PFSK-1 (cell line): ENCODE measurements around the gene CFAP410.

Experiments
- FOXP2 ChIP-seq: optimal IDR thresholded peaks from 2 replicates; pipeline ENCODE3; 2011; ENCODE audit warnings: borderline replicate concordance, control low read depth, inconsistent platforms; ENCODE audit not compliant: insufficient read depth; ENCODE audit errors: extremely low read length, extremely low read depth
- POLR2AphosphoS5 ChIP-seq: IDR thresholded peaks from 2 replicates; pipeline ENCODE4 v1.6.1; 2012; ENCODE audit warnings: low read depth, mild to moderate bottlenecking, control low read depth, low read length, moderate library complexity
- SIN3A ChIP-seq: IDR thresholded peaks from 2 replicates; pipeline ENCODE4 v1.6.1; 2012; ENCODE audit warnings: mild to moderate bottlenecking, low read length, moderate library complexity, borderline replicate concordance; ENCODE audit not compliant: insufficient read depth
- TAF1 ChIP-seq: IDR thresholded peaks from 2 replicates; pipeline ENCODE4 v1.6.1; 2012; ENCODE audit warnings: low read length, control low read depth, borderline replicate concordance; ENCODE audit not compliant: insufficient read depth
- TF ChIP-seq, protein P1 (sequence below), 2 experiments: IDR thresholded peaks; 2 replicates each; pipeline versions ENCODE4 v1.6.1 to v1.8.0; 2011 to 2012; ENCODE audit warnings: low read depth in 2 of 2, low read length in 2 of 2, control low read depth in 1 of 2, inconsistent platforms in 1 of 2, mild to moderate bottlenecking in 1 of 2, moderate library complexity in 1 of 2; ENCODE audit not compliant: insufficient read depth in 1 of 2

DNA sequence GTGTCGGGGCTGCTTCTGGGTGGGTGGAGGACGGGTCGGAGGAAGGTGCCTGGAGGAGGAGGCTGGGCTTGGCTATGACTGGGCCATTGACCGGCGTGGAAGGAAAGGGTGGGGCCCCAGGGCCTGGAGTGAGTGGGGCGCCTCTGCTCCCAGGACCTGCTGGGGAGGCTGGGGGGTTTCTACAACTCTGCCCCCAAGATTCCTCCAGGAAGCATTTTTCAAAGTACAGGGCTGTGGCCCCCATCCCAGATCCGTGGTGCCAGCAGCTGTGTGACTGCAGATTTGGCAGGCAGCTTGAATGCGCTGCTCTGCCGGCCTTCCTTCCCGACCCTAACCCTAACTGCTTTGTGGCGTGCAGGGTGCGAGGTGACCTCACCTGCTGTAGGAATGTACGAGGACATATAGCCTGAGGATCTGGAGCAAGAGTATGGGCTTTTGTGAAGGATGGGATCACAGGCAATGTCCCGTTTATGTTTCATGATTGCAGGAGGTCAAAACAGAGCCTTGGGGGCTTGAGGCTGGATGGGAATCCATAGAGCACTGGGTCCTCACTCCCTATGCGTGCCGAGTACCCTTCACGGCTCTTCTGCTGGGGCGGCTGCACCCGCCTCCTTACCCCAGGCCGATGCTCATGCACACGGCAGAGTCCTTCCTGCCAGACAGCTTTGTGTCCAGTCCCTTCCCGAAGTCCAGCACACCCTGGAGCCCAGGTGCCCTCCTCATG is 38.9 kb upstream of the CFAP410 start:
- TF ChIP-seq POLR2AphosphoS5 (no peak), TAF1 (no peak), FOXP2 (no peak), SIN3A (no peak)
- TF ChIP-seq, protein P1, sequence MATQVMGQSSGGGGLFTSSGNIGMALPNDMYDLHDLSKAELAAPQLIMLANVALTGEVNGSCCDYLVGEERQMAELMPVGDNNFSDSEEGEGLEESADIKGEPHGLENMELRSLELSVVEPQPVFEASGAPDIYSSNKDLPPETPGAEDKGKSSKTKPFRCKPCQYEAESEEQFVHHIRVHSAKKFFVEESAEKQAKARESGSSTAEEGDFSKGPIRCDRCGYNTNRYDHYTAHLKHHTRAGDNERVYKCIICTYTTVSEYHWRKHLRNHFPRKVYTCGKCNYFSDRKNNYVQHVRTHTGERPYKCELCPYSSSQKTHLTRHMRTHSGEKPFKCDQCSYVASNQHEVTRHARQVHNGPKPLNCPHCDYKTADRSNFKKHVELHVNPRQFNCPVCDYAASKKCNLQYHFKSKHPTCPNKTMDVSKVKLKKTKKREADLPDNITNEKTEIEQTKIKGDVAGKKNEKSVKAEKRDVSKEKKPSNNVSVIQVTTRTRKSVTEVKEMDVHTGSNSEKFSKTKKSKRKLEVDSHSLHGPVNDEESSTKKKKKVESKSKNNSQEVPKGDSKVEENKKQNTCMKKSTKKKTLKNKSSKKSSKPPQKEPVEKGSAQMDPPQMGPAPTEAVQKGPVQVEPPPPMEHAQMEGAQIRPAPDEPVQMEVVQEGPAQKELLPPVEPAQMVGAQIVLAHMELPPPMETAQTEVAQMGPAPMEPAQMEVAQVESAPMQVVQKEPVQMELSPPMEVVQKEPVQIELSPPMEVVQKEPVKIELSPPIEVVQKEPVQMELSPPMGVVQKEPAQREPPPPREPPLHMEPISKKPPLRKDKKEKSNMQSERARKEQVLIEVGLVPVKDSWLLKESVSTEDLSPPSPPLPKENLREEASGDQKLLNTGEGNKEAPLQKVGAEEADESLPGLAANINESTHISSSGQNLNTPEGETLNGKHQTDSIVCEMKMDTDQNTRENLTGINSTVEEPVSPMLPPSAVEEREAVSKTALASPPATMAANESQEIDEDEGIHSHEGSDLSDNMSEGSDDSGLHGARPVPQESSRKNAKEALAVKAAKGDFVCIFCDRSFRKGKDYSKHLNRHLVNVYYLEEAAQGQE (IDR thresholded peaks at IDR 0.05; ENCODE audit: insufficient read depth in 1 of 2, low read depth in 2 of 2, low read length in 2 of 2), result no peak
